Effector memory CD8-positive, alpha-beta T cell (primary cell): ENCODE data around the gene CMKLR1.
A peak's percentile ranks its signal among the peaks of the same experiment; 100 is the strongest.

Experiments used
- ATAC-seq: fragments of 150-1000 bp; cut with Tn5 transposase; replicated peaks from 2 replicates; pipeline ENCODE4 v1.10.0; 2021; ENCODE audit warnings: mild to moderate bottlenecking, moderate library complexity
- DNase-seq, 3 experiments: peaks; one replicate each; pipeline ENCODE4 v3.0.0; 2021
- H3K27ac Mint-ChIP-seq, 2 donors: one replicate each; pipeline ENCODE4 v1.8.0; 2022; ENCODE audit warnings: mild to moderate bottlenecking in 2 of 2, mixed read lengths in 2 of 2, moderate library complexity in 2 of 2
- H3K27me3 Mint-ChIP-seq, 2 donors: one replicate each; pipeline ENCODE4 v1.8.0; 2022; ENCODE audit warnings: mixed read lengths in 2 of 2
- H3K36me3 Mint-ChIP-seq: one replicate; pipeline ENCODE4 v1.8.0; 2022; ENCODE audit warnings: mild to moderate bottlenecking, moderate library complexity, mixed read lengths; ENCODE audit not compliant: insufficient read depth
- H3K4me1 Mint-ChIP-seq, 2 donors: one replicate each; pipeline ENCODE4 v1.8.0; 2022; ENCODE audit warnings: low read depth in 2 of 2, mixed read lengths in 2 of 2
- H3K4me3 Mint-ChIP-seq, 2 donors: one replicate each; pipeline ENCODE4 v1.8.0; 2022; ENCODE audit warnings: mild to moderate bottlenecking in 2 of 2, mixed read lengths in 2 of 2, moderate library complexity in 2 of 2
- H3K9me3 Mint-ChIP-seq, 2 donors: one replicate each; pipeline ENCODE4 v1.8.0; 2022; ENCODE audit warnings: mixed read lengths in 2 of 2

CMKLR1 gene

GRCh38 chr12:108324351-108325017, 14.6 kb downstream of the CMKLR1 start:
- peaks cover 29 to 39% of the 10 kb centered on the region in 2 donors for H3K4me1 Mint-ChIP-seq
- no peak for ATAC-seq
- peak overlapping the region in 1 of 2 donors; percentile 11 for H3K27ac Mint-ChIP-seq

GRCh38 chr12:108323581-108323980, 15.5 kb downstream of the CMKLR1 start:
- H3K4me3 Mint-ChIP-seq = no peak overlapping the region
- H3K9me3 Mint-ChIP-seq = no peaks in the 10 kb centered on the region
- ATAC-seq (no peak), DNase-seq (no peak)
- peaks cover 5 to 66% of the 10 kb centered on the region in 2 donors for H3K27me3 Mint-ChIP-seq
- H3K36me3 Mint-ChIP-seq = peaks cover 5% of the 10 kb centered on the region
- peaks cover 27 to 30% of the 10 kb centered on the region in 2 donors for H3K4me1 Mint-ChIP-seq
- no peak overlapping the region for H3K27ac Mint-ChIP-seq

More at GRCh38 chr12:108324351-108325017, 14.6 kb downstream of the CMKLR1 start:
- Mint-ChIP-seq H3K4me3 (peak overlapping the region in 1 of 2 donors; percentile 51), H3K27me3 (peaks cover 5 to 65% of the 10 kb centered on the region in 2 donors), H3K9me3 (no peaks in the 10 kb centered on the region), H3K36me3 (peaks cover 10% of the 10 kb centered on the region)
- DNase-seq = no peak

GRCh38 chr12:108322998-108323397, 16.1 kb downstream of the CMKLR1 start:
- Mint-ChIP-seq H3K9me3 (no peaks in the 10 kb centered on the region), H3K4me1 (peaks cover 27 to 28% of the 10 kb centered on the region in 2 donors), H3K27me3 (peaks cover 5 to 67% of the 10 kb centered on the region in 2 donors), H3K27ac (peak overlapping the region in 1 of 2 donors; percentile 50), H3K36me3 (peaks cover 5% of the 10 kb centered on the region), H3K4me3 (peak overlapping the region; percentile 18 to 41)
- DNase-seq = no peak
- ATAC-seq = peak; percentile 19

- ATAC-seq (no peak), DNase-seq (no peak)
- Mint-ChIP-seq H3K9me3 (no peaks in the 10 kb centered on the region), H3K27ac (peak overlapping the region in 1 of 2 donors; percentile 25), H3K27me3 (peaks cover 5 to 54% of the 10 kb centered on the region in 2 donors), H3K4me1 (peaks cover 21 to 28% of the 10 kb centered on the region in 2 donors), H3K36me3 (peaks cover 3% of the 10 kb centered on the region), H3K4me3 (no peak overlapping the region)
Measured at GRCh38 chr12:108321688-108322087, 17.4 kb downstream of the CMKLR1 start.

GRCh38 chr12:108320507-108321293, 18.4 kb downstream of the CMKLR1 start:
- Mint-ChIP-seq H3K4me3 (peak overlapping the region in 1 of 2 donors; percentile 27), H3K4me1 (peaks cover 25 to 30% of the 10 kb centered on the region in 2 donors), H3K27ac (peak overlapping the region; percentile 14 to 66), H3K27me3 (peaks cover 5 to 44% of the 10 kb centered on the region in 2 donors), H3K36me3 (peaks cover 2% of the 10 kb centered on the region), H3K9me3 (no peaks in the 10 kb centered on the region)
- ATAC-seq (no peak), DNase-seq (no peak)

- H3K9me3 Mint-ChIP-seq = no peaks in the 10 kb centered on the region
- H3K4me1 Mint-ChIP-seq = peaks cover 21 to 28% of the 10 kb centered on the region in 2 donors
- ATAC-seq (no peak), DNase-seq (no peak)
- peaks cover 5 to 41% of the 10 kb centered on the region in 2 donors for H3K27me3 Mint-ChIP-seq
- H3K27ac Mint-ChIP-seq = no peak overlapping the region
- H3K36me3 Mint-ChIP-seq = peaks cover 2% of the 10 kb centered on the region
- H3K4me3 Mint-ChIP-seq = peak overlapping the region in 1 of 2 donors; percentile 27
Measured at GRCh38 chr12:108319277-108320234, 19.6 kb downstream of the CMKLR1 start.

GRCh38 chr12:108318472-108319275, 20.4 kb downstream of the CMKLR1 start:
- DNase-seq (no peak), ATAC-seq (no peak)
- Mint-ChIP-seq H3K27ac (no peak overlapping the region), H3K27me3 (peaks cover 5 to 41% of the 10 kb centered on the region in 2 donors), H3K4me3 (no peak overlapping the region), H3K9me3 (no peaks in the 10 kb centered on the region), H3K36me3 (peaks cover 1% of the 10 kb centered on the region), H3K4me1 (peaks cover 24 to 34% of the 10 kb centered on the region in 2 donors)

- H3K36me3 Mint-ChIP-seq = no peaks in the 10 kb centered on the region
- peaks cover 23 to 38% of the 10 kb centered on the region in 2 donors for H3K4me1 Mint-ChIP-seq
- no peak overlapping the region for H3K4me3 Mint-ChIP-seq
Measured at GRCh38 chr12:108317308-108318234, 21.5 kb downstream of the CMKLR1 start.

GRCh38 chr12:108316176-108317086, 22.7 kb downstream of the CMKLR1 start:
- Mint-ChIP-seq H3K4me3 (peak overlapping the region in 1 of 2 donors; percentile 47), H3K27me3 (peaks cover under 1 to 23% of the 10 kb centered on the region in 2 donors), H3K9me3 (no peaks in the 10 kb centered on the region), H3K4me1 (peaks cover 23 to 40% of the 10 kb centered on the region in 2 donors), H3K27ac (peak overlapping the region; percentile 37 to 93), H3K36me3 (no peaks in the 10 kb centered on the region)
- DNase-seq = no peak
- ATAC-seq = no peak

More at GRCh38 chr12:108317308-108318234, 21.5 kb downstream of the CMKLR1 start:
- ATAC-seq (no peak), DNase-seq (no peak)
- Mint-ChIP-seq H3K9me3 (no peaks in the 10 kb centered on the region), H3K27me3 (peaks cover 5 to 34% of the 10 kb centered on the region in 2 donors), H3K27ac (peak overlapping the region in 1 of 2 donors; percentile 14)

- ATAC-seq = no peak
- Mint-ChIP-seq H3K4me1 (peaks cover 23 to 40% of the 10 kb centered on the region in 2 donors), H3K4me3 (peak overlapping the region in 1 of 2 donors; percentile 47)
Measured at GRCh38 chr12:108315486-108316105, 23.5 kb downstream of the CMKLR1 start.

More at GRCh38 chr12:108315486-108316105, 23.5 kb downstream of the CMKLR1 start:
- Mint-ChIP-seq H3K36me3 (peaks cover 1% of the 10 kb centered on the region), H3K27me3 (peaks cover 0 to 16% of the 10 kb centered on the region in 2 donors), H3K27ac (peak overlapping the region; percentile 37 to 93), H3K9me3 (no peaks in the 10 kb centered on the region)
- DNase-seq = no peak
